Choroid plexus epithelial cell (primary cell): ENCODE measurements around the gene CLDN11.
A peak's percentile ranks its signal among the peaks of the same experiment; 100 is the strongest.

Source experiments
- DNase-seq: peaks from one replicate; pipeline ENCODE4 v3.0.0-alpha.2; 2010; ENCODE audit warnings: low read depth
- H3K4me3 ChIP-seq: 2 replicates; pipeline ENCODE4 v1.5.1; 2011; ENCODE audit warnings: low read depth, mild to moderate bottlenecking, control low read depth, low read length, moderate library complexity
- TF ChIP-seq, protein P1 (sequence below): conservative IDR thresholded peaks from 2 replicates; pipeline ENCODE4 v1.5.1; 2011; ENCODE audit warnings: low read depth, mild to moderate bottlenecking, control low read depth, inconsistent platforms, low read length, moderate library complexity

CLDN11 gene

GRCh38 chr3:170476291-170476690 lies 57.6 kb downstream of the CLDN11 start:
- no peak overlapping the region for H3K4me3 ChIP-seq
- DNase-seq = no peak
- TF ChIP-seq, protein P1, sequence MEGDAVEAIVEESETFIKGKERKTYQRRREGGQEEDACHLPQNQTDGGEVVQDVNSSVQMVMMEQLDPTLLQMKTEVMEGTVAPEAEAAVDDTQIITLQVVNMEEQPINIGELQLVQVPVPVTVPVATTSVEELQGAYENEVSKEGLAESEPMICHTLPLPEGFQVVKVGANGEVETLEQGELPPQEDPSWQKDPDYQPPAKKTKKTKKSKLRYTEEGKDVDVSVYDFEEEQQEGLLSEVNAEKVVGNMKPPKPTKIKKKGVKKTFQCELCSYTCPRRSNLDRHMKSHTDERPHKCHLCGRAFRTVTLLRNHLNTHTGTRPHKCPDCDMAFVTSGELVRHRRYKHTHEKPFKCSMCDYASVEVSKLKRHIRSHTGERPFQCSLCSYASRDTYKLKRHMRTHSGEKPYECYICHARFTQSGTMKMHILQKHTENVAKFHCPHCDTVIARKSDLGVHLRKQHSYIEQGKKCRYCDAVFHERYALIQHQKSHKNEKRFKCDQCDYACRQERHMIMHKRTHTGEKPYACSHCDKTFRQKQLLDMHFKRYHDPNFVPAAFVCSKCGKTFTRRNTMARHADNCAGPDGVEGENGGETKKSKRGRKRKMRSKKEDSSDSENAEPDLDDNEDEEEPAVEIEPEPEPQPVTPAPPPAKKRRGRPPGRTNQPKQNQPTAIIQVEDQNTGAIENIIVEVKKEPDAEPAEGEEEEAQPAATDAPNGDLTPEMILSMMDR = no peak

GRCh38 chr3:170477395-170477794 lies 58.7 kb downstream of the CLDN11 start:
- no peak for DNase-seq
- TF ChIP-seq, protein P1 = no peak

GRCh38 chr3:170480111-170480510 lies 61.4 kb downstream of the CLDN11 start:
- TF ChIP-seq, protein P1 = no peak
- no peak for DNase-seq
- no peak overlapping the region for H3K4me3 ChIP-seq

More at GRCh38 chr3:170477395-170477794, 58.7 kb downstream of the CLDN11 start:
- H3K4me3 ChIP-seq = no peak overlapping the region

DNA sequence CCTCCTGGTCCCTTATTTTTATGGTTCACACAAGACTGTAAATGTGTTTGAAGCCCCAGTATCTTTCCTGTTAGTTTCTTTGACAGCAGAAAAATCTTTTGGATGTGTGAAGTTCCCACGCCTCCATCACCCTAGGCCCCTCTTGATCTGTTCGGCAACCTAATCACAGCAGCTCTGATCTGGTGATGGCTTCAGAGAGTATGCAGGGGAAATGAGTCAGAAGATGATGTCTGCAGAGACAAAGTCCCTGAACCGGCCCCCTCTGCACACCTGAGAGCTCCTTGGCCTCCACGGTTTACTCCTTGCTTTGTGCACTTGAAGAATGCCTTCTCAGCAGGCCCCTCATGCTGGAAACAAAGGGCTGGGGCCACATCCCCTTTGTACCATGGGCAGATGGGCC lies 63.5 kb downstream of the CLDN11 start:
- no peak for DNase-seq
- TF ChIP-seq, protein P1 = no peak
- H3K4me3 ChIP-seq = no peak overlapping the region

DNA sequence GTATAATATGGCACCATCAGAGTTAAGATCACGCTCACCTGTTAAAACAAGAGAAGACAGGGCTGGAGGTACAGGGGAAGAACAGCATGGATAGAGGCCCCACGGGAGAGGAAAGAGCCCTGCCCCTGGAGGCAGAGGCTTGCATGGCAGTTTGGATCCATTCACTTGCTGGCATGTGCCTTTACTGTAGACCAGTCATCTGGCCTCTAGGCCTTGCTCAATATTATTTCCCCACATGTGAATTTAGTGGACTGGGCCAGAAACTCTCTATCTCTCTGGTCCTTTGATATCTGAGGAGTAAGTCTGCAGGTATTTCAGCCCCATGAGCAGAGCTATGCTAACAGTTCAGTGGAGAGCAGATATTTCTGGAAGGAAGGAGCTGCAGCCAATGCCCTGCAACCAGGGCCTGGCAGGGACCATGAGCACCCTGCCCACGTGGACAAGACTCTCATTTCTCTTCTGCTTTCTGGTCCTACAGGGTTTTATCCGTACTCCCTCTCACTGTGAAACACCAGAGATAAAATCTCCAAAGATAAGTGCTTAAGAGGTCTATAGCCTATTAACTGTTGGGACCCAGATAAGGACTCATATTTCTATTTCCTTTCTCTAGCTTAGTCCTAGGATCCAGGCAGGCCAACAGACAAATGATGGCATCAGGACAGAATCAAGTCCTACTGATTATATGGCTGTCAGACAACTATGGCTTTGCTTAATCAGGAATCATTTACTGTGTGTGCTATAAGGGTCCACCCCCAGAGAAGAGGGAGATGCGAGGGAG lies 65.0 kb downstream of the CLDN11 start:
- DNase-seq = no peak
- TF ChIP-seq, protein P1 = peak; percentile 50
- H3K4me3 ChIP-seq = no peak overlapping the region
